Thoracic aorta (tissue), 2 donors: Measurements from ENCODE around the gene PDIK1L. TPM values are rescaled to one million over a fixed set of nuclear protein-coding genes. Genes with fewer than 3 reads are reported as not detected.

Experiments used
- ATAC-seq: fragments of 150-250 bp; one replicate; pipeline ENCODE4 v1.8.0; 2017; ENCODE audit warnings: low read depth; ENCODE audit not compliant: insufficient number of reproducible peaks, low FRiP score
- DNase-seq: peaks from one replicate; pipeline ENCODE4 v3.0.0-alpha.2; 2020; ENCODE audit warnings: low spot score
- H3K27ac ChIP-seq, 2 donors: fragments of 200-600 bp; sonication (generic); 1 replicate in 1 of 2; 2 replicates in 1 of 2; pipeline ENCODE4 v1.5.1; 2016; ENCODE audit warnings: mild to moderate bottlenecking in 2 of 2, moderate library complexity in 2 of 2
- H3K27me3 ChIP-seq: fragments of 200-600 bp; sonication (generic); replicated peaks from 2 replicates; pipeline ENCODE4 v1.6.0; 2016; ENCODE audit warnings: mild to moderate bottlenecking; ENCODE audit not compliant: insufficient read depth
- H3K36me3 ChIP-seq: fragments of 200-600 bp; sonication (generic); one replicate; pipeline ENCODE4 v1.5.1; 2016
- H3K4me1 ChIP-seq, 2 donors: fragments of 200-600 bp; sonication (generic); 1 replicate in 1 of 2; 2 replicates in 1 of 2; pipeline versions ENCODE4 v1.5.1 to v1.6.0; 2016; ENCODE audit warnings: low read depth in 2 of 2, mild to moderate bottlenecking in 1 of 2; ENCODE audit not compliant: control insufficient read depth in 1 of 2
- H3K4me3 ChIP-seq: fragments of 200-600 bp; sonication (generic); 2 replicates; pipeline ENCODE4 v1.5.1; 2016; ENCODE audit warnings: mild to moderate bottlenecking
- H3K9me3 ChIP-seq: fragments of 200-600 bp; sonication (generic); 2 replicates; pipeline ENCODE4 v1.5.1; 2016
- total RNA-seq, 2 donors: library from RNA; depleted of rRNA; stranded (reverse); fragments of >200 nt; gene quantifications; one replicate each; pipeline versions ENCODE4 v1.1.0 to v1.2.3, GENCODE V29; 2016
- TF ChIP-seq, protein P1 (sequence below): fragments of 200-600 bp; sonication (generic); IDR thresholded peaks from one replicate; pipeline ENCODE4 v1.5.1; 2019; ENCODE audit warnings: antibody characterized with exemption

PDIK1L gene
- total RNA-seq, 2 donors from 2014 or later, result 9.6 to 10.4 TPM

DNA sequence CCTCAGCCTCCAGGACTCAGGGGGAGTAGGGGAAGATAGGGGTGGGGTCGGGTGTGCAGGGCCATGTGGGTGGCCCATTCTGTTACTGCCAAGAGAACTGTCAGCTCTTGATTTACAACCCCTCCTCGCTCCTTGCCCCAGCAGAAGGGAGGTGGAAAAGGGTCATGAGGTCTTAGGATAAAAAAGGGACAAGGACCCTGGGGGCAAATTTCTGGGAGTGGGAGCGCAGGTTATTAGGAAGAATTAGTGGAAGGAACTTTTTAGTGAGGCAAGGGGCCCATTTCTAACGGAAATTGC is 48.1 kb downstream of the PDIK1L start:
- Histone ChIP-seq H3K4me1 (peaks cover 0 to 12% of the 10 kb centered on the region in 2 donors), H3K27ac (no peak overlapping the region), H3K4me3 (peak overlapping the region; percentile 22), H3K36me3 (no peaks in the 10 kb centered on the region), H3K9me3 (no peaks in the 10 kb centered on the region), H3K27me3 (no peaks in the 10 kb centered on the region)
- TF ChIP-seq, protein P1, sequence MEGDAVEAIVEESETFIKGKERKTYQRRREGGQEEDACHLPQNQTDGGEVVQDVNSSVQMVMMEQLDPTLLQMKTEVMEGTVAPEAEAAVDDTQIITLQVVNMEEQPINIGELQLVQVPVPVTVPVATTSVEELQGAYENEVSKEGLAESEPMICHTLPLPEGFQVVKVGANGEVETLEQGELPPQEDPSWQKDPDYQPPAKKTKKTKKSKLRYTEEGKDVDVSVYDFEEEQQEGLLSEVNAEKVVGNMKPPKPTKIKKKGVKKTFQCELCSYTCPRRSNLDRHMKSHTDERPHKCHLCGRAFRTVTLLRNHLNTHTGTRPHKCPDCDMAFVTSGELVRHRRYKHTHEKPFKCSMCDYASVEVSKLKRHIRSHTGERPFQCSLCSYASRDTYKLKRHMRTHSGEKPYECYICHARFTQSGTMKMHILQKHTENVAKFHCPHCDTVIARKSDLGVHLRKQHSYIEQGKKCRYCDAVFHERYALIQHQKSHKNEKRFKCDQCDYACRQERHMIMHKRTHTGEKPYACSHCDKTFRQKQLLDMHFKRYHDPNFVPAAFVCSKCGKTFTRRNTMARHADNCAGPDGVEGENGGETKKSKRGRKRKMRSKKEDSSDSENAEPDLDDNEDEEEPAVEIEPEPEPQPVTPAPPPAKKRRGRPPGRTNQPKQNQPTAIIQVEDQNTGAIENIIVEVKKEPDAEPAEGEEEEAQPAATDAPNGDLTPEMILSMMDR, result no peak
- ATAC-seq (no peak), DNase-seq (no peak)

DNA sequence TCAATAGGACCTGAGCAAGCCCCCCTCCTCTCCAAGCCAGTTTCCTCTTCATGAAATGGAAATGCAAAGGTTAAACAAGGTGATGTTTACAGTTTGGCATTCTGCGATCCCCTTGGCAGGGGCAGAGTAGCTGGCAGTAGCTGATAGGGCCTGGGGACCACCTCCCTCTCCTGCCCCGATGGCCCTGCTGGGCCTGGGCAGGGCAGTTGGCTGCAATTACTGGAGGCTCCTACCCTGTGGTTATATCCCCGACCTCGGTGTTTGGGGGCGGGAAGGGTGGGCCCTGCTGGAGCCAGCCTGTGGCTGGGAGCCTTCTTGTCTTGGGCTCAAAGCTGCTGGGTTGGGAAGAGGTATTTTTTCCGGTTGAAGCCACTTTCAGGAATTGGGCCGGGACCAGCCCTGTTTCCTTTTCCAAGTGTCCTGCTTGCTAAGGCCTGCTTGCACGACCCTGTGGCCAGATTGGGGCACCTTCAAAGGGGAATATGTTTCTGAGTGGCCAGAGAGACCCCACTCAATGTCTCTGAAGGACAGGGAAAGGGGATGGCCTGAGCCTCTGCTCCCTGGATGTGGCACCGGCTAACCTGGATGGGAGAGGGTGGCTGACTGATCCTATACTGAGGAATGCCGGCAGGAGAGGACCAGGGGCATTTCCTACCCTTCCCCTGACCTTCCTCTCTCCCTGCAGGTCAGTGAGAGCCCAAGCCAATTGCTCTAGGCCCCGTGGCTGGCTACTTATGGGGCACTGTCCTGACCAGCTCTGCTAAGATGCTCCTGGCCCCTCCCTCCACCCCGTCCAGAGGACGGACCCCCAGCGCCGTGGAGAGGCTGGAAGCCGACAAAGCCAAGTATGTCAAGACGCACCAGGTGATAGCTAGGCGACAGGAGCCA is 49.1 kb downstream of the PDIK1L start:
- ATAC-seq, result no peak
- no peak for DNase-seq

DNA sequence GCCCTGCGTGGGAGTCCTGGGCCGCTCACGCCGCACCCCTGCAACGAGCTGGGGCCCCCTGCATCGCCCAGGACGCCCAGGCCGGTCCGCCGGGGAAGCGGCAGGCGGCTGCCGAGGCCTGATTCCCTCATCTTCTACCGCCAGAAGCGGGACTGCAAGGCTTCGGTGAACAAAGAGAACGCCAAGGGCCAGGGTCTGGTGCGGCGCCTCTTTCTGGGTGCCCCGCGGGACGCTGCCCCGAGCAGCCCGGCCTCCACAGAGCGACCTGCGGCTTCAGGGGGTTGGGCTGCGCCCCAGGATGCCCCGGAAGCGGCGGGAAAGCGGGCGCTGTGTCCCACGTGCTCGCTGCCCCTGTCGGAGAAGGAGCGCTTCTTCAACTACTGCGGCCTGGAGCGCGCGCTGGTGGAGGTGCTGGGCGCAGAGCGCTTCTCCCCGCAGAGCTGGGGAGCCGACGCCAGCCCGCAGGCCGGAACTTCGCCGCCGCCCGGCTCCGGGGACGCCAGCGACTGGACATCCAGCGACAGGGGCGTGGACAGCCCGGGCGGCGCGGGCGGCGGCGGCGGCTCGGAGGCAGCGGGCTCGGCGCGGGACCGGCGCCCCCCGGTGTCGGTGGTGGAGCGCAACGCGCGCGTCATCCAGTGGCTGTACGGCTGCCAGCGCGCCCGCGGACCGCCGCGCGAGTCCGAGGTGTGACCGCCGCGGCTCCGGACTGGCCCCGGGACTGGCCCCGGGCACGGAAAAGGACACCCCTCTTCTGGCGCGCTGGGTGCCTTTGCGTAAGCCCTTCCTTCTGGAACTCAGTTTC is 50.0 kb downstream of the PDIK1L start:
- H3K4me3 ChIP-seq, result peak overlapping the region; percentile 70
- H3K36me3 ChIP-seq, result no peaks in the 10 kb centered on the region
- peaks cover 0 to 12% of the 10 kb centered on the region in 2 donors for H3K4me1 ChIP-seq
- H3K9me3 ChIP-seq, result no peaks in the 10 kb centered on the region
- no peaks in the 10 kb centered on the region for H3K27me3 ChIP-seq
- TF ChIP-seq, protein P1, result no peak
- no peak overlapping the region for H3K27ac ChIP-seq
- DNase-seq (no peak), ATAC-seq (no peak)

More for the DNA sequence above, 49.1 kb downstream of the PDIK1L start:
- TF ChIP-seq, protein P1, result no peak
- Histone ChIP-seq H3K9me3 (no peaks in the 10 kb centered on the region), H3K4me3 (peak overlapping the region; percentile 70), H3K4me1 (peaks cover 0 to 12% of the 10 kb centered on the region in 2 donors), H3K27ac (no peak overlapping the region), H3K36me3 (no peaks in the 10 kb centered on the region), H3K27me3 (no peaks in the 10 kb centered on the region)

DNA sequence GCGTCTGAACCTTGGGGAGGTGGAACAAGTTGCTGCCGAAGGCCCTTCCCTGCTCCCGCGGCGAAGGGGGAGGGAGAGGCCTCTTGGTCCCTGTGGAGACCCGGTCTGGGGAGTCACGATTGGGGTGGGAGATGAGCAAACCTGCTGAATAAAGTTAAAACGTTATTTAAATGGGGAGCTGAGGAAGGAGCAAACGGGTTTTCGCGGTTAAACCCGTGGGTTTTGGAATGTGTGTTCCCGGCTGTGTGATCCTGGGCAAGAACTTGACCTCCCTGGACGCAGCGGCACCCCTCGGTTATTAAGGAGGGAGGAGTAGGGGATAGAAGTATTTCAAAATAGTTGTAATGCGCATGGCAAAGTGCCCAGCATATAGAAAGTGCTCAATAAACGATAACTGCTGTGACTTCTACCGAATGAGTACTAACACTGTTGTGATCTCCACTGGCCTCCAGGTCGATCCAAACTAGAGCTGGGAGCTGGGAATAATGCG is 50.6 kb downstream of the PDIK1L start:
- Histone ChIP-seq H3K27me3 (no peaks in the 10 kb centered on the region), H3K9me3 (no peaks in the 10 kb centered on the region), H3K4me1 (peaks cover 0 to 12% of the 10 kb centered on the region in 2 donors), H3K4me3 (peak overlapping the region; percentile 70), H3K27ac (no peak overlapping the region), H3K36me3 (no peaks in the 10 kb centered on the region)
- DNase-seq, result no peak
- TF ChIP-seq, protein P1, result no peak
- no peak for ATAC-seq

GRCh38 chr1:26163684-26164035 is 52.0 kb downstream of the PDIK1L start:
- ATAC-seq (no peak), DNase-seq (no peak)
- peak overlapping the region; percentile 68 for H3K4me3 ChIP-seq
- no peaks in the 10 kb centered on the region for H3K9me3 ChIP-seq
- H3K36me3 ChIP-seq, result no peaks in the 10 kb centered on the region
- H3K4me1 ChIP-seq, result peaks cover 0 to 12% of the 10 kb centered on the region in 2 donors
- TF ChIP-seq, protein P1, result no peak
- no peaks in the 10 kb centered on the region for H3K27me3 ChIP-seq
- H3K27ac ChIP-seq, result no peak overlapping the region
